Measurements from ENCODE around the gene ISM2.

Gene ISM2

GRCh38 chr14:77467801-77468200 is 30.8 kb downstream of the ISM2 start:
- no peak for DNase-seq (ENCODE audit: low read depth)

GRCh38 chr14:77459072-77459723 is 39.4 kb downstream of the ISM2 start:
- peak; percentile 71 for DNase-seq (ENCODE audit: low read depth)

GRCh38 chr14:77458249-77458950 is 40.2 kb downstream of the ISM2 start:
- no peak for DNase-seq (ENCODE audit: low read depth)

GRCh38 chr14:77457522-77458248 is 40.9 kb downstream of the ISM2 start, which contains the start of the genes AHSA1 and VIPAS39:
Gene AHSA1 (plus strand): TSS chr14:77458093. CDS start chr14:77458190, 97 bp downstream.
Gene VIPAS39 (minus strand): TSS chr14:77457601. CDS start chr14:77454102, 3,499 bp downstream.
- DNase-seq (ENCODE audit: low read depth), result peak; percentile 99

- DNase-seq (ENCODE audit: low read depth), result no peak
These were observed 41.5 kb downstream of the ISM2 start for GRCh38 chr14:77457115-77457521.

- DNase-seq (ENCODE audit: low read depth), result no peak
These were observed 42.5 kb downstream of the ISM2 start for GRCh38 chr14:77455966-77456640.

- DNase-seq (ENCODE audit: low read depth), result no peak
These were observed 56.4 kb downstream of the ISM2 start for GRCh38 chr14:77442196-77442595.

GRCh38 chr14:77439861-77440260 is 58.8 kb downstream of the ISM2 start:
- DNase-seq (ENCODE audit: low read depth), result no peak

- DNase-seq (ENCODE audit: low read depth), result no peak
These were observed 60.0 kb downstream of the ISM2 start for GRCh38 chr14:77438596-77438995.

GRCh38 chr14:77436042-77436441 is 62.6 kb downstream of the ISM2 start:
- no peak for DNase-seq (ENCODE audit: low read depth)

- DNase-seq (ENCODE audit: low read depth), result no peak
These were observed 72.2 kb downstream of the ISM2 start for GRCh38 chr14:77426396-77426795.

GRCh38 chr14:77424862-77425261 is 73.8 kb downstream of the ISM2 start:
- no peak for DNase-seq (ENCODE audit: low read depth)

All from stromal cell of bone marrow (primary cell).